Measurements from ENCODE around the gene CDH23. TPM values are rescaled to one million over a fixed set of nuclear protein-coding genes. Genes with fewer than 3 reads are reported as not detected.

CDH23 gene
- total and polyA plus RNA-seq, 9 of the 15 experiments (the other 6 are each of a cell fraction or from before 2014, with no cell fraction given), result 0.18 to 1.2 (median 0.47) TPM

- TF ChIP-seq ZNF785 (CRISPR knock-in tag; IDR thresholded peaks at IDR 0.05) (0 out of 2 replicates have a peak, but pooled peaks have one; percentile 57), HDGF (IDR thresholded peaks at IDR 0.05) (no peak), TAL1 (IDR thresholded peaks at IDR 0.05) (no peak), FOXM1 (IDR thresholded peaks at IDR 0.05; ENCODE audit: low read depth) (no peak), FOXM1 (CRISPR knock-in tag; IDR thresholded peaks at IDR 0.05; ENCODE audit: low read depth) (no peak), CREM (IDR thresholded peaks at IDR 0.05; ENCODE audit: low read depth) (0 out of 2 replicates have a peak, but pooled peaks have one; percentile 7), YY1 (IDR thresholded peaks at IDR 0.05; ENCODE audit: borderline replicate concordance in 1 of 3, control insufficient read depth in 1 of 3, extremely low read depth in 1 of 3, insufficient read depth in 3 of 3, insufficient read length in 1 of 3, insufficient replicate concordance in 2 of 3, low read depth in 1 of 3, low read length in 2 of 3) (no peak), ZFPM2 (CRISPR knock-in tag; IDR thresholded peaks at IDR 0.05) (no peak), TOE1 (IDR thresholded peaks at IDR 0.05; ENCODE audit: borderline replicate concordance) (no peak), TOE1 (CRISPR knock-in tag; IDR thresholded peaks at IDR 0.05; ENCODE audit: borderline replicate concordance, low read depth) (no peak), BRF2 (IDR thresholded peaks at IDR 0.05; ENCODE audit: borderline replicate concordance, insufficient read depth, insufficient read length) (no peak), TEAD2 (tag; IDR thresholded peaks at IDR 0.05) (no peak), SMAD3 (CRISPR knock-in tag; conservative IDR thresholded peaks at IDR 0.05) (peak; percentile 82; the same call in 1 of the 2 replicates), HLTF (IDR thresholded peaks at IDR 0.05) (no peak), ZNF174 (CRISPR knock-in tag; IDR thresholded peaks at IDR 0.05) (0 out of 2 replicates have a peak, but pooled peaks have one; percentile 73), CTCF (IDR thresholded peaks at IDR 0.05 in 2 of 3, conservative IDR thresholded peaks at IDR 0.05 in 1 of 3; ENCODE audit: insufficient read depth in 2 of 3, low read depth in 1 of 3, low read length in 3 of 3) (no peak), MEIS2 (IDR thresholded peaks at IDR 0.05; ENCODE audit: partially characterized antibody) (no peak), RUNX1 (IDR thresholded peaks at IDR 0.05; ENCODE audit: low read depth) (no peak)
These were observed 351.1 kb downstream of the CDH23 start (continued) for GRCh38 chr10:71747551-71748523.
